Effector memory CD4-positive, alpha-beta T cell (primary cell): Measurements from ENCODE around the gene C16orf90.

Experiments used
- DNase-seq, 3 donors: peaks; one replicate each; pipeline ENCODE4 v3.0.0-alpha.2; 2020
- H3K27ac ChIP-seq: 2 replicates; pipeline ENCODE4 v1.7.0; 2013; ENCODE audit warnings: mild to moderate bottlenecking, low read length, moderate library complexity; ENCODE audit not compliant: insufficient read depth, poor library complexity, severe bottlenecking
- H3K27me3 ChIP-seq: replicated peaks from 2 replicates; pipeline ENCODE4 v1.7.0; 2013; ENCODE audit warnings: mild to moderate bottlenecking, low read length; ENCODE audit not compliant: insufficient read depth, control insufficient read depth, poor library complexity, severe bottlenecking
- H3K36me3 ChIP-seq: 2 replicates; pipeline ENCODE4 v1.7.0; 2013; ENCODE audit warnings: mild to moderate bottlenecking, low read length, moderate library complexity; ENCODE audit not compliant: control insufficient read depth, insufficient read depth
- H3K4me1 ChIP-seq: 2 replicates; pipeline ENCODE4 v1.7.0; 2013; ENCODE audit warnings: low read length, mild to moderate bottlenecking; ENCODE audit not compliant: control insufficient read depth, insufficient read depth, poor library complexity, severe bottlenecking
- H3K4me3 ChIP-seq: 2 replicates; pipeline ENCODE4 v1.7.0; 2013; ENCODE audit warnings: low read length, low read depth, mild to moderate bottlenecking; ENCODE audit not compliant: insufficient read depth, poor library complexity, severe bottlenecking
- H3K9me3 ChIP-seq: 2 replicates; pipeline ENCODE4 v1.7.0; 2013; ENCODE audit warnings: mild to moderate bottlenecking, low read length, moderate library complexity; ENCODE audit not compliant: control insufficient read depth
- total RNA-seq, 3 donors: gene quantifications; one replicate each; lab custom pipeline; 2026; lab: John Stamatoyannopoulos, UW

C16orf90 gene
- 0 reads per million in 3 donors for total RNA-seq

GRCh38 chr16:3495176-3495575 lies at the start of gene C16orf90:
TSS of gene C16orf90 (minus strand) at chr16:3495489. CDS start at chr16:3495421, 68 bp downstream.
- H3K36me3 ChIP-seq = no peaks in the 10 kb centered on the region
- H3K27me3 ChIP-seq = no peaks in the 10 kb centered on the region
- no peak within 1 kb of the TSS for H3K4me3 ChIP-seq
- no peak for DNase-seq
- no peaks in the 10 kb centered on the region for H3K9me3 ChIP-seq
- no peak within 1 kb of the TSS for H3K27ac ChIP-seq
- no peaks in the 10 kb centered on the region for H3K4me1 ChIP-seq

DNA sequence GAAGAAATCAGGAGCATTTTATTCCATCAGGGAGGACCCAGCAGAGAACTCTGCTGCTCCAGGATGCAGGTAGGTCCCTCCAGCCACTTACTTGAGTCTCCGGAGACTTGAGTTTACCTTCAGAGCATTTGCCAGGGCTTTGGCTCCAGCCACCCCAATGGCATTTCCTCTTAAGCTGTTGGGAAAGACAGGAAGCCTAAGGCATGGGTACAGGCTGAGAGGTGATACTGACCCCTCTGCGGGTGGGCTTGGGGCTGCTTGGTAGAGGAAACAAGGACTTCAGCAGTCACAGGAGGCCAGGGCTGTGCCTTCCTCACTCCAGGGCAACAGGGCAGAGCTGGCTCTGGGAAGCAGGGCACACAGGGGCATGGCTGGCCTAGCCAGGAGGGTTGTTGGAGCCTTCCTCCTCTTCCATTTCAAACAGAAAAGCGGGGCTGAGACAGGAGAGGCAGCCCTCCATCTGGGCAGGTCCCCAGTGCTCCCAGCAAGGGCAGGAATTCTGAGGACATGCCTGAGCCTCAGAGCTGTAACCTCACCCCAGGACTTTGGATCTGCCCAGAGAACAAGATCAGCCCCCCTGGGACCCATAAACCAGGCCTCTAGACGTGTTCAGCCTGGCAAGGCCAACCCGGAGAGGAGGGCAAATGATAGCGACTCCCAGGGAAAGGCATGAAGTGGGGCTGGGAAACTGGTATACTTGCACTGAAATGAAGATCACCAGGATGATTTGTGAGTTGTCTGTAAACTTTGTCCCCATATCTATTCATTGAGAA lies 47.5 kb upstream of the C16orf90 start:
- Histone ChIP-seq H3K36me3 (peaks cover 60% of the 10 kb centered on the region), H3K9me3 (no peaks in the 10 kb centered on the region), H3K27ac (no peak overlapping the region), H3K4me3 (no peak overlapping the region), H3K4me1 (no peaks in the 10 kb centered on the region), H3K27me3 (no peaks in the 10 kb centered on the region)
- DNase-seq = no peak

DNA sequence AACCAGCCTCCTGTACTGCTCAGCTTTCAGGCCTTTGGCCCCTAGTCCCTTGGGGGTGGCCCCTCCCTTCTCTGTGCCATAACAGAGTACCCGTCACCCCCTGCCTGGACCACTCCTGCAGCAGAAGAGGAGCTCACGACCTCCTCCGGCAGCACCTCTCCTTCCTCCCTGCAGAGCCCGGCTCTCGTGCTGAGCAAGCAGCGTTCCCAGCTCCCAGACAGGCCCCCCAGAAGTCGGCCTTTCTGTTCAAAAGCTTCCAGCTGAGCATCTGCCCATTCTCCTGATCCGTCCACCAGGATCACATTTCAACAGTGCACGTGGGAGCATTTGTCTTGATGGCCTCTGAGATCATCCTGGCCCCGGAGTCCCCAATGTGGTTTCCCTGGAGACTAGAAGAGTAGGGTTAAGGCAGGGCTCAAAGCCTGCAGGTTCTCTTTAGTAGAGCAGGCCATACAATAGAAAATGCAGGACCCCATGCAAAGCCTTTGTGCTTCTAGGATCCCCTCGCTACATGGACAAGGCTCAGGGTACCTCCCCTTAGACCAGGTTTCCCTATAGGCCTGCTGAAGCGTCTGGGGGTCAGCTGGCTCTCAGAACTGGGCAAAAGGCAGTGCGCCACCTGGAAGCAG lies 46.4 kb upstream of the C16orf90 start:
- no peak for DNase-seq
- no peaks in the 10 kb centered on the region for H3K9me3 ChIP-seq
- H3K4me1 ChIP-seq = no peaks in the 10 kb centered on the region
- no peak overlapping the region for H3K4me3 ChIP-seq
- H3K36me3 ChIP-seq = peaks cover 55% of the 10 kb centered on the region
- no peak overlapping the region for H3K27ac ChIP-seq
- no peaks in the 10 kb centered on the region for H3K27me3 ChIP-seq

DNA sequence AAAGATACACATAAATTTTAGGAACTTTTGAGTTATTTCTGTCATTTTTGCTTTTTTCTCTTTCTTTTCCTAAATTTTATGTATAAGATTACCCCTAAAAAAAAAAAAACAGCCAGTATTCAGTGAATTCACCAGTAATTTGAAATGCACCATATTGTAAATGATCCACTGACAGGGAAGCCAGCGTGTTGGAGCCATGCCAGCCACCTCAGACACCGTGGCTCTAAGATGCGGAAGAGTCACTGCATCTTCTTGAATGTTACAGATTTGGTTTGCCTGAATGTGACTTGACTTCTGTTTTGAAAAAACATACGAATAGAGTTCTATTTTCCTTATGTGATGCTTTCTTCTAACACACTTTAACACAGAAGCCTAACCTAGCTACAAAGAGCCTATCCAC lies 42.9 kb upstream of the C16orf90 start:
- Histone ChIP-seq H3K9me3 (no peaks in the 10 kb centered on the region), H3K4me3 (no peak overlapping the region), H3K27me3 (no peaks in the 10 kb centered on the region), H3K36me3 (peaks cover 50% of the 10 kb centered on the region), H3K27ac (no peak overlapping the region), H3K4me1 (no peaks in the 10 kb centered on the region)
- no peak for DNase-seq

- Histone ChIP-seq H3K4me1 (no peaks in the 10 kb centered on the region), H3K27ac (no peak overlapping the region)
Observed at GRCh38 chr16:3536851-3537250, 41.6 kb upstream of the C16orf90 start.

DNA sequence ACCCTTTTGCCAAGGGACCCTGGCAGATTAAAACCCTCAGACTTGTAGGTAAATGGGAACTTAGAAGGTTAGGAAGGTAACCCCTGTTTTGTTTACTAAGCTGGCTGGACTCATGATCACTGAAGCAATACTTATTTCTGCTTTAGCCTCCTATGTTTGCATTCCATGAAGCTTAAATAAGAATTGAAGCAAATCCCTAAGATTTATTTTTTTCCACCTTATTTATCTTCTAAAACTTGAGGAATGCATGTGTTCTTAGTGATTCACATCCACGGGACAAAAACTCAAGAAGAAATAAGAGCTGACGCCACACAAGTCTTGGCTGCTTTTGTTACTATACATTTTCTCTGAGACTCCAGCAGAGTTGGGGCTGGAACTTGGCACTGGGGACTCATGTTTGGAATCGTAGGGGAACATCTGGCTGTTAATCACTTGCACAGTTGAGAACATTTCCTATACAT lies 41.0 kb upstream of the C16orf90 start:
- DNase-seq = no peak
- Histone ChIP-seq H3K27ac (no peak overlapping the region), H3K27me3 (no peaks in the 10 kb centered on the region), H3K36me3 (peaks cover 40% of the 10 kb centered on the region), H3K9me3 (no peaks in the 10 kb centered on the region), H3K4me1 (no peaks in the 10 kb centered on the region), H3K4me3 (no peak overlapping the region)

More at GRCh38 chr16:3536851-3537250, 41.6 kb upstream of the C16orf90 start:
- Histone ChIP-seq H3K27me3 (no peaks in the 10 kb centered on the region), H3K36me3 (peaks cover 45% of the 10 kb centered on the region), H3K4me3 (no peak overlapping the region), H3K9me3 (no peaks in the 10 kb centered on the region)
- DNase-seq = no peak

DNA sequence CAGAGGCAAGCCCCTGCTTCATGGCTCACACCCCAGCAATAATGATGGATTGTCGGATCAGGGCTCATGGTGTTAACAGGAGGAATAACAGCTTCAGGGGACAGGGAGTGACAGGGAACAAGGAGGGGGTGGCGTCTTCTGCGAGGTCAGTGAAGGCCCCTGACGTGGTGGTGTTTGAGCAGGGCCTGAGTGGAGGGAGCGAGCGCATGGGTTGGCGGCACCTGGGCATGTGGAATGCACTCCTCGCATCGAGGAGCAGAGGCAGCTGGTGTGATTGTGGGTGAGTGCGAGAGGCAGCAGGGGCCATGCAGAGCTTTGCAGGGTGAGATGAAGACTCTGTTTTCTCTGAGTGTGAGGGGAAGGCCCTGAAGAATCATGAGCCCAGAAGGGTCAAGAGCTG lies 38.8 kb upstream of the C16orf90 start:
- no peaks in the 10 kb centered on the region for H3K27me3 ChIP-seq
- no peak overlapping the region for H3K4me3 ChIP-seq
- no peaks in the 10 kb centered on the region for H3K9me3 ChIP-seq
- no peak overlapping the region for H3K27ac ChIP-seq
- H3K4me1 ChIP-seq = no peaks in the 10 kb centered on the region
- peaks cover 37% of the 10 kb centered on the region for H3K36me3 ChIP-seq
- no peak for DNase-seq

DNA sequence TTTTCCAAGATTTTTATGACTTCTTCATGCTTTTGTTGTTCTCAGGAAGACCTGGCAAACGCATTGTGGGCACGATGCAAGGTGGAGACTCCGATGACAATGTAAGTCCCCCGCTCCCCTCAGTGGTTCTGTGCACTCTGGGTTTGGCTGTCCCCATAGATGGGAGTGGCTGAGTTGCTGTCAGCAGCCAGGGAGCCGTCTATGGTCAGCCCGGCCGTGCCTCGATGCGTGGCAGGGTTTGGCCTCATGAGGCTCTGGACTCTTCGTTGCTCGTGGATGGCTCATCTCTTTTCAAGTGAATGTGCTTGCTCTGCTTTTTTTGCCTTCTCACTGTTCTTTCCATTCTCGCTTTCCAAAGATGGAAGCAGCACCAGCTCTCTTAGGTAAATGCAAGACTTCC lies 37.5 kb upstream of the C16orf90 start:
- H3K9me3 ChIP-seq = no peaks in the 10 kb centered on the region
- DNase-seq = no peak
- H3K36me3 ChIP-seq = peaks cover 34% of the 10 kb centered on the region
- no peaks in the 10 kb centered on the region for H3K27me3 ChIP-seq
- no peak overlapping the region for H3K27ac ChIP-seq
- no peak overlapping the region for H3K4me3 ChIP-seq
- no peaks in the 10 kb centered on the region for H3K4me1 ChIP-seq

DNA sequence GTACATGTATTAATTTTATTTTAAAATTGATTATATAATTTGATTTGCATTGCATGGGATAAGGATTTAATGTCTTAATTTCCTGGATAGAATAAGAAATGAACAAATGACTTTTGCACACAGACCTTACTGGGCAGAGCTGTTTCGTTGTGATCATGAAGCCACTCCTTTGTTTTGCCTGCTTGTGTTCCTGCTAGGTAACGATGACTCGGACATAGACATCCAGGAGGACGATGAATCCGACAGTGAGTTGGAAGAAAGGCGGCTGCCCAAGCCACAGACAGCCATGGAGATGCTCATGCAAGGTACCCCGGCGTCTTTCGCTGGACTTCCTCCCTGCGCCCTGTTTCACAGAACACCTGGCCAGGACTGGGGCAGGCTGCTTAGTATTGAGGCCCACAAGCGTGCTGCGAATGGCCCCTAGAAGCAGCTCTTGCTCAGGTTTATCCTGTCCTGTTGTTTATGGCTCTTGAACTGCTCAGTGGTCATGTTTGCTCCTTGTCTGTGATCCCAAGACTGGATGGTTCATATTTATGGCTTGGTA lies 35.2 kb upstream of the C16orf90 start:
- DNase-seq = no peak
- Histone ChIP-seq H3K9me3 (no peaks in the 10 kb centered on the region), H3K27me3 (no peaks in the 10 kb centered on the region), H3K27ac (no peak overlapping the region), H3K4me1 (no peaks in the 10 kb centered on the region), H3K36me3 (peaks cover 28% of the 10 kb centered on the region), H3K4me3 (no peak overlapping the region)

DNA sequence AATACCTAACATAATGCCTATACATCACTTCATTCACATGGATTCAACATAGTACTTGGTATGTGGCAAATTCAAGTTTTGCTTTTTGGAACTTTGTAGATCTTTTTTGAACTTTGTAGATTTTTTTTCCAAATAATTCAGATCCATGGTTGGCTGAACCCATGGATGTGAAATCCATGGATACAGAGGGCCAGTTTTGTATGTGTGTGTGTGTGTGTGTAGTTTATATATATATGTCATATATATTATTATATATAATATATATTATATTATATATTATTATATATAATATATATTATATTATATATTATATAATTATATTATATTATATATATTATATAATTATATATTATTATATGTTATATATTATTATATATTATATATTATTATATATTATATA lies 33.9 kb upstream of the C16orf90 start:
- no peak overlapping the region for H3K27ac ChIP-seq
- no peaks in the 10 kb centered on the region for H3K27me3 ChIP-seq
- H3K36me3 ChIP-seq = peaks cover 28% of the 10 kb centered on the region
- DNase-seq = no peak
- H3K4me1 ChIP-seq = no peaks in the 10 kb centered on the region
- no peak overlapping the region for H3K4me3 ChIP-seq
- no peaks in the 10 kb centered on the region for H3K9me3 ChIP-seq
